Transverse colon (tissue), 4 donors: ENCODE data around the gene KCNJ6. TPM values are rescaled to one million over a fixed set of nuclear protein-coding genes. Genes with fewer than 3 reads are reported as not detected.
"Not testable (repeated sequence)": the region's sequence is repeated elsewhere in the genome, so short reads cannot be mapped to it uniquely, and the experiment has no call there.

Source experiments
- DNase-seq: peaks from one replicate; pipeline ENCODE4 v3.0.0-alpha.2; 2019
- H3K27ac ChIP-seq, 4 donors: fragments of 200-600 bp; sonication (generic); 2 replicates each; pipeline ENCODE4 v1.5.1; 2016 to 2018; ENCODE audit warnings: inconsistent platforms in 4 of 4
- H3K27me3 ChIP-seq: fragments of 200-600 bp; sonication (generic); 2 replicates; pipeline ENCODE4 v1.5.1; 2017; ENCODE audit warnings: inconsistent platforms
- H3K36me3 ChIP-seq, 4 donors: fragments of 200-600 bp; sonication (generic); 2 replicates each; pipeline ENCODE4 v1.5.1; 2017 to 2019; ENCODE audit warnings: inconsistent platforms in 4 of 4
- H3K4me1 ChIP-seq, 4 donors: fragments of 200-600 bp; sonication (generic); 2 replicates each; pipeline ENCODE4 v1.5.1; 2017 to 2020; ENCODE audit warnings: inconsistent platforms in 4 of 4
- H3K4me3 ChIP-seq, 4 donors: fragments of 200-600 bp; sonication (generic); 1 replicate in 1 of 4; 2 replicates in 3 of 4; pipeline versions ENCODE4 v1.5.1 to v1.6.1; 2017 to 2019; ENCODE audit warnings: inconsistent platforms in 4 of 4
- H3K9me3 ChIP-seq, 2 donors: fragments of 200-600 bp; sonication (generic); 2 replicates each; pipeline ENCODE4 v1.5.1; 2017 to 2019; ENCODE audit warnings: inconsistent platforms in 2 of 2
- EP300 ChIP-seq: sonication (generic); formaldehyde crosslinking; IDR thresholded peaks from one replicate; pipeline ENCODE4 v1.6.1; 2017; ENCODE audit warnings: antibody characterized with exemption, low read depth
- POLR2A ChIP-seq: fragments of 450-650 bp; IDR thresholded peaks from one replicate; pipeline ENCODE4 v1.6.1; 2016; ENCODE audit warnings: antibody characterized with exemption, mild to moderate bottlenecking, moderate library complexity
- POLR2AphosphoS5 ChIP-seq, 3 donors: sonication (generic); formaldehyde crosslinking; IDR thresholded peaks; one replicate each; pipeline ENCODE4 v1.6.1; 2016; ENCODE audit warnings: antibody characterized with exemption in 3 of 3
- WGBS, 2 donors: methylation state at CpG; one replicate each; pipeline ENCODE4 v1.1.5; 2018; ENCODE audit warnings: low coverage in 1 of 2; 5-methylcytosine and 5-hydroxymethylcytosine counted together
- in situ Hi-C, 4 donors: fragments of 200-750 bp; cut with MboI; loops; one replicate each; pipeline versions ENCODE4 v1.15.0 to v1.15.1; 2017; ENCODE audit warnings: low sequenced_read_pairs in 3 of 4, low pct_ligation_motif_present in 1 of 4, low pct_unique_long_range_greater_than_20kb in 1 of 4
- intact Hi-C: fragments of 100-400 bp; cut with DNase I; formaldehyde crosslinking; loops from one replicate; pipeline ENCODE4 v1.15.1; 2023; ENCODE audit warnings: low total_unique reads
- total RNA-seq, 4 donors: library from RNA; depleted of rRNA; stranded (reverse); fragments of >200 nt; gene quantifications; one replicate each; pipeline ENCODE4 v1.1.0, GENCODE V29; 2016
- TF ChIP-seq, protein P1 (sequence below), 5 experiments: fragments of 200-600 bp in 3 of 5; fragments of 450-650 bp in 2 of 5; sonication (generic) in 3 of 5; IDR thresholded peaks; 1 replicate in 2 of 5; 2 replicates in 3 of 5; pipeline ENCODE4 v1.5.1; 2016 to 2017; ENCODE audit warnings: antibody characterized with exemption in 5 of 5, inconsistent platforms in 3 of 5, mild to moderate bottlenecking in 2 of 5, moderate library complexity in 1 of 5

KCNJ6 gene
- total RNA-seq, 4 donors from 2014 or later, result 0.14 to 0.16 TPM; not detected in 2

DNA sequence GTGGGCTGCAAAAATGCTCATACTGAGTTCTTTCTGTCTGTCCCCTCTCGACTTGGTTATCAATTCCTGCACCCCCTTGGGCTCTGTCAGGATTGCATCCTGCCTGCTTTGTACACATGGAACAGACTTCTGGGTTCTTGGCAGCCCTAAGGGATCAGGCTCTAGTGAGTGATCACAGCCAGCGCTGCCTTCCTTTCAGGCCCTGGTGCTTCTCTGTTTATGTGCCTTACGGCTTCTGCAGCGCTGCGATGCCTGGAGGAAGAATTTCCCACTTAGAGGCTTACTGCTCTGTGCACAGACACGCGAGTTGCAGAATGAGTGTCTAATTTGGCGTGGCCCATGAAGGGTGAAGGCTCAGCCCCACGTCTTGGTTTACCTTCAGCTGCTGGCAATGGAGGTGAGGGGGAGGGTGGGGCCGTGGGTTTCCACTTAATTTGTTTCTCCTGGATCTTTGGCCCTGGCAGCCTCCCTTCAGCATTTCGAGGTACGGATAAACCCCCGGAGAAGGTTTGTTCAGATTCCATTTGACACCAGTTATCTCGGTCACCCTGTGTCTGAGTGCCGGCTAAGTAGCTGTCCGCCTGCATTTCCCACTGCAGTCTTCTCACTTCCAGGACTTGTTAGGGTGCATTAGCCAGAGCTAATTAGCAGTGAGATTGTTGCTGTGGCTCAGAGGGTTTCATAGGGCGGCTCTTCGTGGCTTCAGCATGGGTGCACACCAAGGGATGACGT, 322.4 kb downstream of the KCNJ6 start:
- in situ Hi-C loops, result no loop called here

DNA sequence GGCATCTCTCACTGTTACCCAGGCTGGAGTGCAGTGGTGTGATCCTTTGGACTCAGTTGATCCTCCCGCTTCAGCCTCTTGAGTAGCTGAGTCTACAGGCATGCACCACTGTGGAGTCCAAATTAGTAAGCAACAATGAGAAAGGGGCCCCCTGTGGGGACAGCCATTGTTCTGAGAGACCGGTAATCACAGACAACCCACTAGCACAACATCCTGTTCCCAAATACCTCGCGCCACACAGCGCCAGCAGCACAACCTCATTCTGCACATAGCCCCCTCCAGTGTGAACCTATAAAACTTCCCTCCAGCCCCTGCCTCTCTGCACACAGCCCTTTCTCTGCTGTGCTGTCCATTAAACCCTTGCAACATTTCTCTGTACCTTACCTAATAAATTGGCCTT, 323.2 kb downstream of the KCNJ6 start:
- in situ Hi-C loops, result no loop called here
- Histone ChIP-seq H3K36me3 (no peaks in the 10 kb centered on the region), H3K27me3 (no peaks in the 10 kb centered on the region), H3K27ac (no peak overlapping the region), H3K4me1 (no peaks in the 10 kb centered on the region), H3K9me3 (no peaks in the 10 kb centered on the region), H3K4me3 (no peak overlapping the region)
- 72 to 100% methylated on average over 1 to 5 of the region's 5 CpGs for WGBS, 2 donors
- TF ChIP-seq EP300, result no peak
- TF ChIP-seq POLR2A, result no peak
- no peak for TF ChIP-seq POLR2AphosphoS5 (IDR thresholded peaks at IDR 0.05)
- TF ChIP-seq, protein P1, sequence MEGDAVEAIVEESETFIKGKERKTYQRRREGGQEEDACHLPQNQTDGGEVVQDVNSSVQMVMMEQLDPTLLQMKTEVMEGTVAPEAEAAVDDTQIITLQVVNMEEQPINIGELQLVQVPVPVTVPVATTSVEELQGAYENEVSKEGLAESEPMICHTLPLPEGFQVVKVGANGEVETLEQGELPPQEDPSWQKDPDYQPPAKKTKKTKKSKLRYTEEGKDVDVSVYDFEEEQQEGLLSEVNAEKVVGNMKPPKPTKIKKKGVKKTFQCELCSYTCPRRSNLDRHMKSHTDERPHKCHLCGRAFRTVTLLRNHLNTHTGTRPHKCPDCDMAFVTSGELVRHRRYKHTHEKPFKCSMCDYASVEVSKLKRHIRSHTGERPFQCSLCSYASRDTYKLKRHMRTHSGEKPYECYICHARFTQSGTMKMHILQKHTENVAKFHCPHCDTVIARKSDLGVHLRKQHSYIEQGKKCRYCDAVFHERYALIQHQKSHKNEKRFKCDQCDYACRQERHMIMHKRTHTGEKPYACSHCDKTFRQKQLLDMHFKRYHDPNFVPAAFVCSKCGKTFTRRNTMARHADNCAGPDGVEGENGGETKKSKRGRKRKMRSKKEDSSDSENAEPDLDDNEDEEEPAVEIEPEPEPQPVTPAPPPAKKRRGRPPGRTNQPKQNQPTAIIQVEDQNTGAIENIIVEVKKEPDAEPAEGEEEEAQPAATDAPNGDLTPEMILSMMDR (IDR thresholded peaks at IDR 0.05), result no peak
- intact Hi-C loops, result no loop called here
- DNase-seq, result no peak

More for the DNA sequence above, 322.4 kb downstream of the KCNJ6 start:
- Histone ChIP-seq H3K4me3 (no peak overlapping the region), H3K9me3 (no peaks in the 10 kb centered on the region), H3K27ac (no peak overlapping the region), H3K27me3 (no peaks in the 10 kb centered on the region), H3K36me3 (no peaks in the 10 kb centered on the region), H3K4me1 (no peaks in the 10 kb centered on the region)
- 70% methylated on average over 2 to 19 of the region's 19 CpGs for WGBS, 2 donors
- no peak for DNase-seq
- no peak for TF ChIP-seq POLR2A
- no peak for TF ChIP-seq EP300
- intact Hi-C loops, result no loop called here

DNA sequence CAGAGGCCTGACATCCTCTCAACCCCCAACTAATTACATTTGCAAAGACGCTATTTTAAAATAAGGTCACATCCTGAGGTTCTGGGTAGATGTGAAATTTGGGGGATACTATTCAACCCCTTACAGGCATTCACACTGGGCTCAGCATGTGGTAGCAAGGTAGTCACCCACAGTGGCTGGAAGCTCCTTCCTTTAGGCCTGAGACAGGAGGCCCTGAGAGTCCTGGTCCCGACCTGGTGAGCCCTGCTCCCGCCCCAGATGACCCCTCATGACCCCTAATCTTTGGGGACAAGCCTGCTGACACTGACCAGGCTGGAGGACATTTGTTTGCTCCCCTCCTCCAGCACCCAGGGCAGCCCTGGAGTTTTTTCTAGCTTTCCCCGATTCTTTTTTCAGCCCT, 323.8 kb downstream of the KCNJ6 start:
- intact Hi-C loops (no loop called here), in situ Hi-C loops (no loop called here)

DNA sequence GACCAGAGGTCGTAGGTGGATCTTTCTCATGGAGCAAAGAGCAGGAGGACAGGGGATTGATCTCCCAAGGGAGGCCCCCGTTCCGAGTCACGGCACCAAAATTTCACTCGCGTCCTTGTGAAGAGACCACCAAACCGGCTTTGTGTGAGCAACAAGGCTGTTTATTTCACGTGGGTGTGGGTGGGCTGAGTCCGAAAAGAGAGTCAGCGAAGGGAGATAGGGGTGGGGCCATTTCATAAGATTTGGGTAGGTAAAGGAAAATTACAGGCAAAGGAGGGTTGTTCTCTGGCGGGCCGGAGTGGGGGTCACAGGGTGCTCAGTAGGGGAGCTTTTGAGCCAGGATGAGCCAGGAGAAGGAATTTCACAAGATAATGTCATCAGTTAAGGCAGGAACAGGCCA, 324.3 kb downstream of the KCNJ6 start:
- H3K9me3 ChIP-seq, H3K27ac ChIP-seq, H3K36me3 ChIP-seq, in situ Hi-C loops, H3K4me3 ChIP-seq, DNase-seq, intact Hi-C loops, H3K4me1 ChIP-seq, H3K27me3 ChIP-seq: not testable (repeated sequence)
- 87% methylated on average over 12 of the region's 12 CpGs; no CpG with 5 or more reads in 1 of the 2 donors for WGBS, 2 donors

More for the DNA sequence above, 323.8 kb downstream of the KCNJ6 start:
- H3K36me3 ChIP-seq, result no peaks in the 10 kb centered on the region
- DNase-seq, result no peak
- H3K4me1 ChIP-seq, result no peaks in the 10 kb centered on the region
- no peak overlapping the region for H3K4me3 ChIP-seq
- no peaks in the 10 kb centered on the region for H3K27me3 ChIP-seq
- H3K27ac ChIP-seq, result no peak overlapping the region
- TF ChIP-seq POLR2A (no peak), EP300 (no peak), POLR2AphosphoS5 (IDR thresholded peaks at IDR 0.05) (no peak)
- TF ChIP-seq, protein P1 (IDR thresholded peaks at IDR 0.05), result no peak
- WGBS, 2 donors, result 67 to 69% methylated on average over 1 to 4 of the region's 4 CpGs
- no peaks in the 10 kb centered on the region for H3K9me3 ChIP-seq

DNA sequence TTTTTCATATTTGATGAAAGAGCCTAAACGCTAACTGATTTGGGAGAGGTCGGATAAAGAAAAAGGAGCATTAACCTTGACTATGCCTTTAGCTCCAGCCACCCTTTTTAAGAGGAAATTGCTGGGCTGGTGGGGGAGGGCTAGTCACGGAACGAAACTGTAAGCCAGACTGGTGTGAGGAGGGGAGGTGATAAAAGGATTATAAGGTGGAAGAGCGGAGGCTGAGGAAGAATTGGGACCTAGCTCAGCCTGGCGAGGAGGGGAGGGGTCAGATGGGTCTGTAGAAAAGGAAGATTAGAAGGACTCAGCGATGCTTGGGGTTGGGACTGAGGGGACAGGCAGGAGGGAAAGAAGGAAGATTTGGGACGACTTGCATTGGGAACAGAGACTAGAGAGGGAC, 325.4 kb downstream of the KCNJ6 start:
- H3K4me3 ChIP-seq, H3K4me1 ChIP-seq, H3K9me3 ChIP-seq, H3K27ac ChIP-seq, in situ Hi-C loops, H3K27me3 ChIP-seq, DNase-seq, intact Hi-C loops, H3K36me3 ChIP-seq: not testable (repeated sequence)
- WGBS, 2 donors, result 46 to 73% methylated on average over 4 to 8 of the region's 8 CpGs

DNA sequence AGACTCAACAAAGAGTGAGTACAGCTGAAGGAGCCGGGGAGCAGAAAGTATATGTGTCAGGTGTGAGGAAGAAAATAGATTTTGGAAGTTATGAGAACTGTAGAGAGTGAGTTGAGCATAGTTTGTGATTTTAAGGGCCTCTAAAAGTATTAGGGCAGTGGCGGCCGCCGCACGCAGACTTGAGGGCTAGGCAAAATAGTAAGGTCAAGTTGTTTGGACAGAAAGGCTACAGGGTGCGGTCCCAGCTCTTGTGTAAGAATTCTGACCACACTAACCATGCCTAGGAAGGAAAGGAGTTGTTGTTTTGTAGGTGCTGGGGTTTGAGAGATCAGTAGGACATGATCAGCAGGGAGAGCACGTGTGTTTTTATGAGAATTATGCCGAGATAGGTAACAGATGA, 327.6 kb downstream of the KCNJ6 start:
- H3K27ac ChIP-seq, intact Hi-C loops, in situ Hi-C loops: not testable (repeated sequence)

More for the DNA sequence above, 327.6 kb downstream of the KCNJ6 start:
- H3K4me1 ChIP-seq, H3K27me3 ChIP-seq, DNase-seq, H3K4me3 ChIP-seq, H3K9me3 ChIP-seq, H3K36me3 ChIP-seq: not testable (repeated sequence)
- whole genome bisulfite sequencing, 2 donors, result 87 to 89% methylated on average over 7 to 8 of the region's 8 CpGs
